NCI-H82 treated with DMSO at 0.1 percent for 48 hours (cell line): ENCODE measurements around the gene KCNJ15.
"Not testable (repeated sequence)": the region's sequence is repeated elsewhere in the genome, so short reads cannot be mapped to it uniquely, and the experiment has no call there.

ENCODE experiments used
- DNase-seq: peaks from one replicate; lab custom pipeline; 2025; ENCODE audit not compliant: unreplicated experiment; lab: John Stamatoyannopoulos, UW

The KCNJ15 gene

DNA sequence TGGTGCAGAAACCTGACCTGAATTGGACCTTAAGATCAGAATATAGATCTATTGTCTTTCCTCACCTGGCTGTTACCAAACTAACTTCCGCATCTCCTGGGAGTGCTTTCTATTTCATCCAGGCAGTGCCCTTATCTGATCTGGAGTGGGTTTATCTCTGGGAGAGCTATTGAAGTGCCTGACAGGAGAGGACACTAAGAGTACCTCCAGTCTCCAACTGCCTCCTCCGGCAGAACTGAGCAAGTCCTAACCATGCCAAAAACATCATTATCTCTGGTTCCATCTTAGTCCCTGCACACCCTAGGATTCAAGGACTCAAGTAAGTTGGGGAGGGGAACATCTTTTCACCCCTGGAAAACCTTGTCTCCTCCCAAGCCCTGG is 12.4 kb upstream of the KCNJ15 start:
- DNase-seq = no peak

GRCh38 chr21:38244885-38245869 is 11.6 kb upstream of the KCNJ15 start:
- no peak for DNase-seq

GRCh38 chr21:38246511-38246910 is 10.3 kb upstream of the KCNJ15 start:
- no peak for DNase-seq

DNA sequence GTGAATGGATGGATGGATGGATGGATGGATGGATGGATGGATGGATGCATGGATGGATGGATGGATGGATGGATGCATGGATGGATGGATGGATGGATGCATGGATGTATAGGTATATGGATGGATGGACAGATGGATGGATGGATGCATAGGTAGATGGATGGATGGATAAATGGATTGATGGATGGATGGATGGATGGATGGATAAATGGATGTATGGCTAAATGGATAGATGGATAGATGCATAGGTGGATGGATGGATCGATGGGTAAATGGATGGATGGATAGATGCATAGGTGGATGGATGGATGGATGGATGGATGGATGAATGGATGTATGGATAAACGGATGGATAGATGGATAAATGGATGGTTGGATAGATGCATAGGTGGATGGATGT is 9.7 kb upstream of the KCNJ15 start:
- DNase-seq = not testable (repeated sequence)

DNA sequence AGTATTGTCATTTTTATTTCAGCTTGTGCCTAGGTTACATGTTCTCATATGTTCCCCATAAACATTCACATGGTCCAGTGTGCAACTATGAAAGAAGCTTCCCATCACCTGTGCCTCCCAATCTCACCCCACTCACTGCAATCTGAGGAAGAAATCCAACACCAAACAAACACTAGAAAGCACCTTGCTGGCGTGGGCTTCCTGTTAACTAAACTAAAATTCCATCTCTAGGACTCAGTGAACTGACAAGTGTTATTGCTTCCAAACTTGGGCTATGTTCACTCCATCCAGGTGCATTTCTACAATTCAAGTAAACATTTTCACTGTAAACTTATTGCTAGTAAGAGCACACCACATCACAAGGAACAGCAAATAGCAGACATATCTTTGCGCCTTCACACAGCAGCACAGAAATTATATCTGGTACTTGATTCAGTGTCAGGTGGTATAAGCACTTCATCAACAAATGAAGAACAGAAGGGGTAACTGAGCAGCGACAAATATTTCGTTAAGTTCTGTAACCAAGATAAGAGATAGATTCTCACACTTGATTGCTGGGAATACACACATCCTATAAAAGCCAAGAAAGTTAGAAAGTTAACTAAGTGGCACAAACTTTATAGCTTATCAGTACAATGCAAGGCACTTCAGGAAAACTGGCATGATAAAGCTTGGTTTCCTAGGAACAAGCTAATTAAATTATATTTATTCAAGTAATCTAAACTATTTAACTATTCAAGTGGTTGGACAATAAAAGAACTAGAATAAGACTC is 8.9 kb upstream of the KCNJ15 start:
- no peak for DNase-seq

- DNase-seq = no peak
Measured at GRCh38 chr21:38249256-38249655, 7.5 kb upstream of the KCNJ15 start.

DNA sequence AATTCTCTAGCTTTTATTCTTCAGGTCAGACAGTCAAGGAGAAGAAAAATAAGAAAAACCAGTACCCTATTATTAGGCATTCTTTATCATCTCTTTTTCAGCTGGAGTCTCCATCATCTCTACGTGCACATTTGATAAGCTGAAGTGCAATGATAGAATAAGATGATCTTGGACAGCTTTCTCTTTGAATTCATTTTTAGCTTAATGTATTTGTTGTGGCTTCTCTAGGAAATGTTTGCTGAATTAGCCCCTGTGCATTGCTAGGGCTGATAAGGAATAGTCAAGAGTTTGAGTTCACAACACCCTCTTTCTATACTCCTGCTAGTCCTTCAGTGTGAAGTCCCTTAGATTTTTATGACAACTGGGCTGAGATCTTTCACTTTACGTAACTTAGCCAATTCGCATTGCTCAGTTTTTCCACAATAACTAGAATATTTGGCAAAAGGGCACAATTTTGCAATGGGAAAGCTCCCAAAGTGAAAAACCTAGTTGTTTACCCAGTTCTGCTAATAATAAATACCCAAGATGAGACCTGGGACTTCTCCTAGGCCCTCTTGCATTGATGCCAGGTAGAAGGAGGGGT is 7.0 kb upstream of the KCNJ15 start:
- no peak for DNase-seq

DNA sequence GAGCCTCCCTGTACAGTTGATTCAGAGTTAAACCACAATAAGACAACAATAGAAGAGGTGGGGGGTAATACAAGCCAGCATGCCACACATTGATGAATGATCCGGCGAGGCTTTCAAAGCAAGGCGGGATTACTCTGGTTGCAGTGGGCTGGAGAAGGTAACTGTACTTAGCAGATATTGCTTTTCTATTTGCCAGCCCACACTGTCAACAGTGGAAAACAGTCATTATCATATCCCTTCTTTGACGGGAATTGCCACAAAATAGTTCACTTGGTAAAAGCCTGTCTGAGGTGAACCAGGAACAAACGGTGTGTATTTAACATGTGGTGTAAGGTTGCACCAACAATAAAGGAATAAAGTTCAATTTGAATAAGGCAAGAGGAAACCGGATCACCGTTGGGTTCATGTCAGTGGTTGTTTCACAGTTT is 5.8 kb upstream of the KCNJ15 start:
- no peak for DNase-seq

DNA sequence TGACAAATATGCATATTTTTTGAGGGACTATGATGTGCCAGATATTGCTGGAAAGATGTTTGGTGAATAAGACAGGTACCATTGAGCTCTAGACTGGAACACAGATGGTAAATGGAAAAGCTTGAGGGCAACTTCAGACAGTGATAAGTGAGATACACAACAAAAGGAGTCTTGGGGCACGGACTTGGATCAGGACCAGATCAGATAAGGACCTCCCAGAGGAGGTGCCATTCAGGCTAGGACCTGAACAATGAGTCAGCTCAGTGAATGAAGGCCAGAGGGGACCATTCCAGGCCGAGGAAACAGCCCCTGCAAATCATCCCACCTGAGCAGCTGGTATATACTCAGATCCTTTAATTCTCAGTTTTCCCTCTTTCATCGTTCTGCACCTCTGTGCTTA is 1.8 kb upstream of the KCNJ15 start:
- no peak for DNase-seq

DNA sequence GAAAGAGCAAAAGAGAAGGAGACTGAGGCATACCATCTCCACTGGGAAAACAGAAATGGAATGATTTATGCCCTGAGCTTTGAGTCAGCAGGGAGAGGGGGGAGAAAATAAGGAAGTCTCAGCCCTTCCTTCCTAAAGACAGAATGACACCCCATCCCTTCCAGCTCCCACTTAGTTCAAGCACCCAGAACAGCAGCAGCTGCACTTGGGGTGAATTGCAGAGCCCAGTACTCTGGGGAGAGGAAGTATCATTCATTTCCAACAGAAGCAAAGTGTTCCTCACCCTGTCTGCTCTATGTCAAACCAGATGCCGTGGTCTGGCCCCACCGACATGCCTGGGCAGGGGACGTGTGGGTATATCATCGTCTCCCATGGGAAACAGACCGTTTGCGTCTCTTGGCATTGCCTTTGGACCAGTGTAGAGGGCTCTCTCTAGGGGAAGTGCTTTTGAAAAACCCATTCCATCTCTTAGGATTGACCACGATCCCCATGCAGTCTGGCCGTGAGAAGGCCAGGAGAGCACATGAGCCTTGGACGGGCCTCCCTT is 1.1 kb upstream of the KCNJ15 start:
- no peak for DNase-seq

DNA sequence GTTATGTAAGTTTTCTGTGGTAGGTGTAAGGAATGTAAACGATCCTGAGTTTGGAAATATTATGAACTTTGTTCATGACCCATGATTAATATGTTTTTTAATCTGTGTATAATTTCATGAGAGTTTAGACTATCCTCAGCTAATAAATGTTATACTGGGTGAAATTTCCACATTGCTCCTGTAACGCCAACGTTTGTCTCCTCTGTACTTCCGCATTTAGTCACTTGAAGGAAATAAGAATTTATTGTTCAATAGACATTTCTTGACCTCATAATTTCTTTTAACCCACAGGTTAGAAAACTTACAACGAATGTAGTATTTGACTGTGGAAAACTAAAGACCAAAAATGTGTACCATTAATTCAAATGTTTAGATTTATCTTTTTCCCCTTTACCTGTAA is 876 bp downstream of the KCNJ15 start:
- no peak for DNase-seq

GRCh38 chr21:38258521-38259485 is 2.0 kb downstream of the KCNJ15 start:
- no peak for DNase-seq

DNA sequence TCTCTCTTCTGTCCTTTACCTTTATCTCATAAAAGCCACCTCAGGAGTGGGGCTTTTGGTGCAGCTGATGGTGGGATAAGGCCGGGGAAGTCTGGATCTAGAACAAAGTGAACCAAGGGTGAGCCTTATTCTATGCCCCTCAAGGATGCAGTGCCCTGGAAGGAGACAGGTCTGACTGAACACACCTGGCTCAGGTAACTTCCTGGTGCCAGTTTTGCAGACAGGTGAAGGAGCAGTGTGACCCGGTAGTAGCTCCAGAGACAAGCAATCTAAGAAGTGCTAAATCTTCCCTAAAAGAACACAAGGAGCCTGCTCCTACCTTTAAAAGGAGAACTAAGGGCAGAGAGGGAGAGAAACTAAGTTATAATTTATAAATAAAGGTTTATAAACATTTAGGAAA is 2.9 kb downstream of the KCNJ15 start:
- DNase-seq = no peak

DNA sequence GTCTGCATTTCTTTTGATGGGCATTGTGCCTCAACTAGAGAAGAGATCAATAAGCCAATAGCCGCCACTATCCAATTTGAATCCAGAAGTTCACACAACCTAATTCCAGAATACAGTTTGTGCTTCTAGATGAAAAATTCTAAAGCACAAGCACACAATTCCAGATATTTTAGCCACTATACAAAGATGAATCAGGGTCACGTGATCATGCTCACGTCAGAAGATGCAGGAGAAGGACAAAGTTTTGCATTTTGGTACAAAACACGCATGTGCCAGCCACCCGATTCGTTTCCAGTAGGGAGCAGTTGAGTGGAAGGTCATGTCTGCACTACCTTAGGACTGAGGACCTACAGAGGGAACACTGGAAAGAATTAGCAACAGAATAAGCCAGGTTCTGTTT is 3.6 kb downstream of the KCNJ15 start:
- no peak for DNase-seq

DNA sequence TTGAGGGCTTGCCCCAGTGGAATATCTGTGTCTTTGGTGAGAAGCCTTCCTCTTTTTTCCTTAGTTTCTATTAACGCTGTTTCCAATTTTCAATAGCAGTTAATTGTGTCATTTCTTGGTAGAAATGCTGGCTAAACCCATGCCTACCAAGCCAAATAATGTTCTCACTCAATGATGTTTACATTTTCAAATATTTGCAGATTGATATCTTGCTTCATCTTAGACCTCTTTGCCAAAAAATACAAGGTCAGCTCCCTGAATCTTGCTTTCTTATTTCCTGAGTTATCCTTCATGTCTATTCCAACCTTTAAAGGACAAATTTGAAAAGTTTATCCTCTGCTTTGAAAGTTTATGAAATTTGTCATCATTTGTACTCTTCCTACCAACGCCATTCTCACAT is 5.1 kb downstream of the KCNJ15 start:
- no peak for DNase-seq

DNA sequence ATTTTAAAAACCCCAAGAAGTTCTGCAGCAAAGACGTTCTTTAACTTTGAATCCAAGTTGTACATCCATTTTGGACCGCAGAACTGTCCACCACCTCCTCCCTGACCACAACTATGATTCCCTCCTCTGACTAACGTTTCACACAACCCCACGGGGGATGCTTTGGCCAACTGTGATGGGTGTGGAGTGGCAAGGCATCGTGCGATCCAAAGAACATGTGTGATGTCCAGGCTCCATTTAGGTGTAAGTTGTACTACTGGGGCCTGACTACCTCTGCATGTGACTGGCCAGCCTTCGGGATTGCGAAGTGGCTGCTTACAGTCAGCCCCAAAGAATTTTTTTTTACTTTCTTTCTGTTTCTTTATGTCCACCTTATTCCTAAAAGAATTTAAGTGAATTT is 6.7 kb downstream of the KCNJ15 start:
- DNase-seq = no peak

GRCh38 chr21:38264571-38264970 is 7.8 kb downstream of the KCNJ15 start:
- DNase-seq = no peak

GRCh38 chr21:38265166-38265565 is 8.4 kb downstream of the KCNJ15 start:
- DNase-seq = no peak

GRCh38 chr21:38266732-38267131 is 9.9 kb downstream of the KCNJ15 start:
- DNase-seq = no peak

- no peak for DNase-seq
Measured at GRCh38 chr21:38267136-38267755, 10.5 kb downstream of the KCNJ15 start.
